HAP-1 (cell line): ENCODE data around the gene LIX1.
"Not testable (repeated sequence)": the region's sequence is repeated elsewhere in the genome, so short reads cannot be mapped to it uniquely, and the experiment has no call there.

Source experiments
- DNase-seq, 2 experiments: peaks; one replicate each; pipeline ENCODE4 v3.0.0-alpha.2; 2016 to 2020; ENCODE audit warnings: low spot score in 2 of 2
- H3K27me3 ChIP-seq: fragments of 250-450 bp; sonication (Bioruptor Pico); 2 replicates; pipeline ENCODE4 v1.5.1; 2020; ENCODE audit warnings: low read depth, mild to moderate bottlenecking, moderate library complexity
- H3K36me3 ChIP-seq: fragments of 250-450 bp; sonication (Bioruptor Pico); replicated peaks from 2 replicates; pipeline ENCODE4 v1.5.1; 2020; ENCODE audit warnings: mild to moderate bottlenecking
- H3K4me1 ChIP-seq: fragments of 250-450 bp; sonication (Bioruptor Pico); 2 replicates; pipeline ENCODE4 v1.5.1; 2020; ENCODE audit warnings: mild to moderate bottlenecking
- H3K4me3 ChIP-seq: fragments of 250-450 bp; sonication (Bioruptor Pico); 2 replicates; pipeline ENCODE4 v1.5.1; 2020; ENCODE audit warnings: mild to moderate bottlenecking, moderate library complexity
- H3K9me3 ChIP-seq: fragments of 250-450 bp; sonication (Bioruptor Pico); 2 replicates; pipeline ENCODE4 v1.5.1; 2020; ENCODE audit warnings: mild to moderate bottlenecking, moderate library complexity
- in situ Hi-C: fragments of 300-500 bp; cut with MboI; formaldehyde crosslinking; loops from 3 replicates; pipeline ENCODE4 v1.14.3; 2020; ENCODE audit warnings: low sequenced_read_pairs, inconsistent platforms, mixed read lengths

Gene LIX1

DNA sequence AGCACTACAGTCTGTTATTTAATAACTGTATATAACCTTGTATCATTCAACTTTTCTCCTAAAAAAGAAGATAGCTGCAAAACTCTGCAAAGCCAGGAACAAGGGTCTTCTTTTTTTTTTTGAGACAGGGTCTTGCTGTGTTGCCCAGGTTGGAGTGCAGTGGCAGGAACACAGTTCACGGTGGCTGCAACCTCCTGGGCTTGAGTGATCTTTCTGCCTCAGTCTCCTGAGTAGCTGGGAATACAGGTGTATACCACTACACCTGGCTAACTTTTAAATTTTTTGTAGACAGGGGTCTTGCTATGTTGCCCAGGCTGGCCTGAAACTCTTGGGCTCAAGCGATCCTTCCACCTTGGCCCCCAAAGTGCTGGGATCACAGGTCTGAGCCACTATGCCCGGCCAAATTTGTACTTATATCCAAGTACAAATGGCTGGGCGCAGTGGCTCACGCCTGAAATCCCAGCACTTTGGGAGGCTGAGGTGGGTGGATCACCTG is 21.4 kb upstream of the LIX1 start:
- H3K27me3 ChIP-seq: no peaks in the 10 kb centered on the region
- no peaks in the 10 kb centered on the region for H3K4me1 ChIP-seq
- peaks cover 49% of the 10 kb centered on the region for H3K36me3 ChIP-seq
- in situ Hi-C loops: loop anchor here (5.0 to 25.0 kb wide), 2 partner anchors 422 to 527 kb away; no protein-coding TSS in a partner anchor
- no peaks in the 10 kb centered on the region for H3K9me3 ChIP-seq
- H3K4me3 ChIP-seq: no peak overlapping the region
- DNase-seq: no peak

DNA sequence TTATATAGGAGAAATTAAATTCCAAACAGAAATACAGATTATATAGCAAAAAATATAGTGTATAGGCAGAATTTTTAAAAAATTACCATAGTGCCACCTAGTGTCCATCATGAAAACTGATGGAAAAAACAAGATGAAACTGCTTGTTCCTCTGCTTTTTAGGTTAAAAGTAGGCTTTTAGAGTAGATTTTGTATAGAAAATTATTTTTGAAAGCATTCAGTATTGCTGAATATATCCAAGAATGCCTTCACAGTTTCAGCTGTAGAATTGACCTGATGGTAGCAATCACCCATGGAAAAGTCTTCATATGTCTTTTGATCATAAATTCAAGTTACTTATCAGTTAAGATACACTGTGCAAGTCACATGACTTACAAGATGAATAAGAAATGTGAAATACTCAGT is 21.0 kb upstream of the LIX1 start:
- in situ Hi-C loops: loop anchor here (5.0 to 25.0 kb wide), 2 partner anchors 421 to 526 kb away; no protein-coding TSS in a partner anchor
- H3K36me3 ChIP-seq: peaks cover 44% of the 10 kb centered on the region
- H3K4me3 ChIP-seq: no peak overlapping the region
- no peaks in the 10 kb centered on the region for H3K4me1 ChIP-seq
- DNase-seq: peak in 1 of 2 experiments; percentile 13
- H3K27me3 ChIP-seq: no peaks in the 10 kb centered on the region
- H3K9me3 ChIP-seq: no peaks in the 10 kb centered on the region

DNA sequence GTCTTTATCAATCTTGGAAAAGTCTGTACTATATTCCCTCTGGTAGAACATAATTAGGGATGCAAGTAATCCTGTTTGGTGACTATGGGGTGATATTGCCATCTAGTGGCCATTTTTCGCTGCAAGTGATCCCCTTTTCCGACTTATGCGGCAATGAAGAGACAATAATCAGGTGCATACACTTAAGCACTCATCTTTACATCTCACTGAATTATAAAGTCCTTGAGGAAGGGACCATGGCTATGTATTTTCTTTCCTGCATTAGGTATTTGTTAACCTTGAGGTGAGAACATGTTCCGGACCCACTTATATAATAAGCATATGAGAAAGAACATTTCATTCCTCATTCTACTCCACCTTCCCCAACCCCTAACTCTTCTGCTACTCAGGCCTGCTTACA is 19.6 kb upstream of the LIX1 start:
- Histone ChIP-seq H3K27me3 (no peaks in the 10 kb centered on the region), H3K4me1 (no peaks in the 10 kb centered on the region), H3K9me3 (no peaks in the 10 kb centered on the region), H3K36me3 (peaks cover 31% of the 10 kb centered on the region), H3K4me3 (no peak overlapping the region)
- DNase-seq: peak; percentile 74 to 82
- in situ Hi-C loops: loop anchor here (5.0 to 25.0 kb wide), 2 partner anchors 420 to 525 kb away; no protein-coding TSS in a partner anchor

DNA sequence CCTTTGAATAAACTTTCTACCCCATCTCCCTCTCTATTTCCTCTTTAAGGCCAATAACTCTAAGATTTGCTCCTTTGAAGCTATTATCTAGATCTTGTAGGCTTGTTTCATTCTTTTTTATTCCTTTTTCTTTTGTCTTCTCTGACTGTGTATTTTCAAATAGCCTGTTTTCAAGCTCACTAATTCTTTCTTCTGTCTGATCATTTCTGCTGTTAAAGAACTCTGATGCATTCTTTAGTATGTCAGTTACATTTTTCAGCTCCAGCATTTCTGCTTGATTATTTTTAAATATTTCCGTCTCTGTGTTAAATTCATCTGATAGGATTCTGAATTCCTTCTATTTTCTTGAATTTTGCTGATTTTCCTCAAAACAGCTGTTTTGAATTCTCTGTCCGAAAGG is 15.3 kb upstream of the LIX1 start:
- in situ Hi-C loops: loop anchor here (25.0 kb wide), 1 partner anchor 520 kb away; no protein-coding TSS in a partner anchor
- Histone ChIP-seq H3K36me3 (peaks cover 23% of the 10 kb centered on the region), H3K27me3 (no peaks in the 10 kb centered on the region), H3K4me3 (no peak overlapping the region), H3K4me1 (no peaks in the 10 kb centered on the region), H3K9me3 (no peaks in the 10 kb centered on the region)
- no peak for DNase-seq

DNA sequence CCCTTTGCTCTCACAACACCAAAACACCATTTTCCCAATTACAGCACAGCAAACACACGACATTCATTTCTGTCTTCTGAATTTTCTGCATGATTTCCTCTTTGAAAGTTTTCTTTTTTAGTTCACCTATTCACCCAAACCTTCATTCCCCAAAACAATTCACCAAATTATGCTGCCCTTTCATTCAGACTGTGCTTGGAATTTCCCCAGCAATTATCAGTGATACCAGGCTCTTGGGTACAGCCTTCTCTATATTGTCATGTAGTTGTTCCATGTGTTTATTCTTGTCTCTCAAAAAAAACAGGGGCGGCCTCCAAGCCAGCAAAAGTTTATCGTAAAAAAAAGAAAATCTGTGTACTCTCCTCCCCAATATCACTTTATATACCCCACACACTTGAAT is 9.0 kb upstream of the LIX1 start:
- no peaks in the 10 kb centered on the region for H3K4me1 ChIP-seq
- in situ Hi-C loops: loop anchor here (25.0 kb wide), 1 partner anchor 514 kb away; no protein-coding TSS in a partner anchor

DNA sequence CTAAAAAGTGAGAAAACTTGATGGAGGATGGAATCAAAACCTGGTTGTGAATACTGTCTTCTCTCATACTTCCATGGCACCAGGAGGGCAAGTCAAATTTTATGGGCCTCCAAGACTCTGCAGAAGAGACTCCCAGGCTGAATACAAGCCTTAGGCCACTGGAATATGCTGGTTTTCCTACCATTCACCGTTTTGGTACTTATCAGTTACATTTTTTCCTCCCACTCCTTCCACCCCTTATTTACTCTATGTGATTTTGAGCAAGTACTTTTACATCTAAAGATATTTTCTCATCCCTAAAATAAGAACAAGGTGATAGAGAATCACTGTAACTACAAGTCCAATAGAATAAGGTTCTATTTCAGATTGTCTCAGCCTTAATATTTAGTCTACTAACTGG is 8.0 kb upstream of the LIX1 start:
- Histone ChIP-seq H3K27me3 (no peaks in the 10 kb centered on the region), H3K4me1 (no peaks in the 10 kb centered on the region), H3K4me3 (no peak overlapping the region), H3K36me3 (no peaks in the 10 kb centered on the region), H3K9me3 (no peaks in the 10 kb centered on the region)
- DNase-seq: no peak
- in situ Hi-C loops: loop anchor here (25.0 kb wide), 1 partner anchor 513 kb away; no protein-coding TSS in a partner anchor

More for the DNA sequence above, 9.0 kb upstream of the LIX1 start:
- no peaks in the 10 kb centered on the region for H3K9me3 ChIP-seq
- no peak overlapping the region for H3K4me3 ChIP-seq
- no peaks in the 10 kb centered on the region for H3K36me3 ChIP-seq
- DNase-seq: no peak
- no peaks in the 10 kb centered on the region for H3K27me3 ChIP-seq

DNA sequence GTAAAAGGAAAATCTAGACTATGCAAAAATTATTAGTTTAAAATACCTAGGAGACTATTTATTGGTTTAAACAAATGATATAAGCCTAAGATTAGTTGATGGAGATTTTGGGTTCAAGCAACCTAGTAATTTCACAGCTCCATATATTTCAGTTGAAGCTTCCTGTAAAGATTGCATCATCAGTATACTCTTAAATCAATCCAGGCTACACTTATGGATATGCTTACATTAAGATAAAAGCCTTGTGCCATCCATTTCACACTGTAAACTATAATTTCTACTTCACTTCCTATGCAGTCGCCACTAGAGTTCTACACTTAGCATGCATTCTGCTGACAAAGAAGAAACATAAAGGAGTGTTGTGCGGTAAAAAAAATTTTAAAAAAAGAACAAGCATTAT is 7.3 kb upstream of the LIX1 start:
- Histone ChIP-seq H3K4me1 (no peaks in the 10 kb centered on the region), H3K27me3 (no peaks in the 10 kb centered on the region), H3K36me3 (no peaks in the 10 kb centered on the region), H3K9me3 (no peaks in the 10 kb centered on the region), H3K4me3 (no peak overlapping the region)
- DNase-seq: no peak
- in situ Hi-C loops: loop anchor here (10.0 to 25.0 kb wide), 2 partner anchors 275 to 512 kb away; partner anchors contain the start of gene ERAP2

DNA sequence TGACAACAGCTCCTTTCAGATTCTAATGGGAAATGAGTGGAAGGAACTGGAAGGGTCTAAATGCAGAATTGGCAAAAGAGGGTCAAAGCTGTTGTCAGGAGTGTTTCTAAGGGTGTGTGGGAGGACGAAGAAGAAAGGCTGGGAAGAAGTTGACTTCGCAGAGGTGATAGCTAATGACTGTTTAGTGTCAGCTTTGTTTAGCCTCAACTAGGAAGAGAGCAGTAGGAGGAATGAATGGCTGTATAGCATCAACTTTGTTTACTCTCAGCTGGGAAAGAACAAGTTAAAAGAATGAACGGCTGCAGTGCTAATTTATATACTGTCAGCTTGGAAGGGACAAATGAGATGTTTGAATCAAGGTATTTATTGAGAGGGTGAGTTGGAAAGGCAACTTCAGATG is 5.9 kb upstream of the LIX1 start:
- H3K4me3 ChIP-seq: no peak overlapping the region
- H3K27me3 ChIP-seq: no peaks in the 10 kb centered on the region
- H3K36me3 ChIP-seq: no peaks in the 10 kb centered on the region
- in situ Hi-C loops: loop anchor here (10.0 kb wide), 1 partner anchor 273 kb away; the partner anchor contains the start of gene ERAP2
- H3K9me3 ChIP-seq: no peaks in the 10 kb centered on the region
- no peaks in the 10 kb centered on the region for H3K4me1 ChIP-seq
- DNase-seq: no peak

DNA sequence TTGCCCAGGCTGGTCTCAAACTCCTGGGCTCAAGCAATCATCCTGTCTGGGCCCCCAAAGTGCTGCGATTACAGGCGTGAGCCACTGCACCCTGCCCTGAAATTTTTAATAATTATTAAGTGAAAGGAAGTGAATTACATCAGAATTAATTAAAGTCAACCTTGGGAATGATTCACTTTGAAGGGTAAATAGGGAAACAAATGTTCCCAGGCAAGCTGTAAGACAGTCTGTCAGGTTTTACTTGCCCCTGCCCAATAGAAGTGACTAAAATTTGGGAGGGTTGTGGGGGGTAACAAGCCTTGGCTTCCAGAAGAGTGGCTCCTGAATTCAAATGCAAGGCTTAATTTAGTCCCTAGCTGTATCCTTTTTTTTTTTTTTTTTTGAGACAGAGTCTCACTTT is 1.3 kb upstream of the LIX1 start:
- Histone ChIP-seq H3K36me3 (no peaks in the 10 kb centered on the region), H3K4me3 (no peak overlapping the region), H3K9me3 (no peaks in the 10 kb centered on the region), H3K27me3 (no peaks in the 10 kb centered on the region), H3K4me1 (peaks cover 10% of the 10 kb centered on the region)
- no peak for DNase-seq
- in situ Hi-C loops: loop anchor here (10.0 kb wide), 1 partner anchor 269 kb away; the partner anchor contains the start of gene ERAP2

DNA sequence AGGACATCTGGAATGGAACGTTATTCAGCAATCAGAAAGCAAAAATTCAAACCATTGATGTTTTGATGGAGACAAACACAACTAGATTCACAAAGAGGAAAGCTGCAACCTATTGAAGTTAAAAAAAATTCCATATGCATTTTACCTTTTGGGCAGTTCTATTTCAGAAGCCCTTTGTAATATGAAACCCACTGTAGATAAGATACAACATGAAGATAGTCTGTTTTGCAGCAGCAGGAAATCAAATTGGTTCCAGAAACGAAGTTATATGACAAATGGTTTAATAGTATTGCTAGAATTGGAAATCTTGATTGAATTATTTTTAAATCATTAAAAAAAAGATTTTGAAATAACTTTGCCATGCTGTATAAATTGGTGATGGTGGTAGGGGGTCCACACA is 872 bp downstream of the LIX1 start:
- in situ Hi-C loops: loop anchor here (10.0 kb wide), 1 partner anchor 267 kb away; the partner anchor contains the start of gene ERAP2
- no peak overlapping the region for H3K4me3 ChIP-seq
- no peaks in the 10 kb centered on the region for H3K36me3 ChIP-seq
- DNase-seq: no peak
- H3K4me1 ChIP-seq: peaks cover 10% of the 10 kb centered on the region
- no peaks in the 10 kb centered on the region for H3K27me3 ChIP-seq
- no peaks in the 10 kb centered on the region for H3K9me3 ChIP-seq

DNA sequence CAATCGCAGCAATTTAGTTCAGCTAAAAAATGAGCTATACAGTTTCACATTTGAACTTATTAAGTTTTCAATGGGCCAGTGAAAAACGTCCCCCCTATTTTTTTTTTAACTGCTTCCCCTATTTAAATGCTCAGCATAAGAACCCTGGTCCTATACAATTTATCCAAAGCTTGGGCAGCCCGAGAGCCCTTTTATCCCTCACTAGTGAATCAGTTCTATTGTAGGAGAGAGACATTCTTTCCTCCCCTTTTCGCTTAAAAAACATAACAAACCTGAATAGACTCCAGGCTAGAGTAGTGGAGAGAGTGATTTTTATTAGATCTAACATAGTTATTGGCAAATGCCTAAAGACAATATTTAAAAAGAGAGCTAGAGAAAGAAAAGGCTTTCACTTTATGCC is 1.4 kb downstream of the LIX1 start:
- peaks cover 10% of the 10 kb centered on the region for H3K4me1 ChIP-seq
- no peaks in the 10 kb centered on the region for H3K27me3 ChIP-seq
- no peaks in the 10 kb centered on the region for H3K9me3 ChIP-seq
- peak in 1 of 2 experiments; percentile 63 for DNase-seq
- no peak overlapping the region for H3K4me3 ChIP-seq
- no peaks in the 10 kb centered on the region for H3K36me3 ChIP-seq
- in situ Hi-C loops: loop anchor here (10.0 kb wide), 1 partner anchor 266 kb away; the partner anchor contains the start of gene ERAP2

DNA sequence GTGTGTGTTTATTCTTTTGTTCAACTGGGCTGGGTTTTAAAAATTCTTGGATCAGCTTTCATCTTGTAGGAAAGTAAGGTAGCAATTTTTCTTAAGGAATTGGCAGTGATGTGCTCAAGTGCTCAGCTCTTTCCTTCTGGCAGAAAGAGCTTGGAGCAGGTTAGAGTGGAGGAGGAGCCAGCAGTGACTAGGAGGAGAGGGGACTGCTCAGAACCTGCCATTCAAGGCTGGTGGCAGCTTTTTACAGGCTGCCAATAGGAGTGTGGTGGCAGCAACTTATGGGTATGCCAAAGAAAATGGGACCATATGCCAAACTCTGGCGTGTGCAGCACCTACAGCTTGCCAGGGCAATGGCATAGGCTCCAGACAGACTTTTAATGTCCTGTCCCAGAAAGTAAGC is 2.2 kb downstream of the LIX1 start:
- H3K36me3 ChIP-seq, H3K27me3 ChIP-seq, H3K9me3 ChIP-seq, DNase-seq, H3K4me3 ChIP-seq: not testable (repeated sequence)
- in situ Hi-C loops: loop anchor here (10.0 kb wide), 1 partner anchor 265 kb away; the partner anchor contains the start of gene ERAP2
- peaks cover 10% of the 10 kb centered on the region for H3K4me1 ChIP-seq

DNA sequence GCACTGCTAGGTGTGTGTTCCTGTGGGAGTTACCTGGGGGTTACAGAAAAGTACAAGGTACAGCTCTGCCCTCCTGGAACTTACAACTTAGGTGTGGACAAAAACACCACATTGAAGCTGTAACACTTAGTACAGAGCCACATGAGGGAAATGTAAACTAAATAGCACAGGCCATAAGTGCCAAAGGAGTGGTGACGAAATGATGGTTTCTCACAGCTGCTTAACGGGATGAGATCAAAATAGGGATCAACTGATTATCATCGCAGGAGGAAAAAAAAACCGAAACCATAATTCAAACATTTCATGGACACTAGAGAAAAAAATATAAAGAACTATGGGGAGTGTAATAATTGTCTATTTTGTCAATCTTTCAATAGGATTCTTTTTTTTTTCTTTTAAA is 5.9 kb downstream of the LIX1 start:
- H3K36me3 ChIP-seq: no peaks in the 10 kb centered on the region
- no peak for DNase-seq
- no peaks in the 10 kb centered on the region for H3K9me3 ChIP-seq
- in situ Hi-C loops: no loop called here
- no peaks in the 10 kb centered on the region for H3K27me3 ChIP-seq
- no peak overlapping the region for H3K4me3 ChIP-seq
- peaks cover 8% of the 10 kb centered on the region for H3K4me1 ChIP-seq

DNA sequence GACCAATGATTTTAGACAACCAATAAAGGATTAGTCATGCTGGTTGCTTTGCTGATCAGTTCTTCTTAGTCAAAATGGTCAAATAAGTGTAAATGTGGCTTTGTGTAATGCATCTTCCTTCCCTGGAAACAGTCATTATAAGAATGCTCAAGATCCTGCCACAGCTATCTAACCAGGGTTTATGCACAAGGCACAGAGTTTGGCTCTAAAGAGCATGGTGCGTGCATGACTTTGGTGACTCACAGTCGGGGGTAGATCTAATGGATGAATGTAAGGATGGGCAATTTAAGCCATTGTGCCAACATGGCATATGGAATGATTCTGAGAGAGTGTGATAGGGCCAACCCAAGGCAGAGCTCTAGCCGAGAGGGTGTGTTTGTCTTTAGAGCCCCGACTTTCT is 6.5 kb downstream of the LIX1 start:
- Histone ChIP-seq H3K4me3 (no peak overlapping the region), H3K27me3 (no peaks in the 10 kb centered on the region), H3K4me1 (peaks cover 5% of the 10 kb centered on the region; the same call in 1 of the 2 replicates), H3K9me3 (no peaks in the 10 kb centered on the region), H3K36me3 (no peaks in the 10 kb centered on the region)
- DNase-seq: no peak
- in situ Hi-C loops: no loop called here
